WTC11 (cell line): ENCODE data around the gene LRRC4. TPM values are rescaled to one million over a fixed set of nuclear protein-coding genes. Genes with fewer than 3 reads are reported as not detected.

Source experiments
- ATAC-seq: fragments of 200-7000 bp; cut with Tn5 transposase; 2 replicates; pipeline ENCODE4 v1.10.0; 2021; ENCODE audit warnings: mild to moderate bottlenecking, moderate library complexity
- CTCF ChIA-PET: fragments of 300-600 bp; sonication (Branson Sonifier 250); formaldehyde crosslinking; loops from one replicate; lab custom pipeline; 2021; ENCODE audit warnings: antibody characterized with exemption; lab: Charles Lee
- POLR2A ChIA-PET: fragments of 350-600 bp; sonication (Branson Sonifier 250); formaldehyde crosslinking; loops from one replicate; lab custom pipeline; 2021; ENCODE audit warnings: antibody characterized with exemption; lab: Charles Lee
- DNase-seq: peaks from one replicate; pipeline ENCODE4 v3.0.0; 2021; ENCODE audit warnings: low spot score
- H3K27ac Mint-ChIP-seq: 2 replicates; pipeline ENCODE4 v1.8.0; 2021; ENCODE audit warnings: mixed read lengths
- H3K27me3 Mint-ChIP-seq: 2 replicates; pipeline ENCODE4 v1.8.0; 2021; ENCODE audit warnings: low read depth, mild to moderate bottlenecking, moderate library complexity, mixed read lengths
- H3K36me3 Mint-ChIP-seq: 2 replicates; pipeline ENCODE4 v1.8.0; 2021; ENCODE audit warnings: mixed read lengths
- H3K4me1 Mint-ChIP-seq: 2 replicates; pipeline ENCODE4 v1.8.0; 2022; ENCODE audit warnings: mixed read lengths
- H3K4me3 Mint-ChIP-seq: 2 replicates; pipeline ENCODE4 v1.8.0; 2021; ENCODE audit warnings: mild to moderate bottlenecking, moderate library complexity, mixed read lengths
- H3K9me3 Mint-ChIP-seq: 2 replicates; pipeline ENCODE4 v1.8.0; 2021; ENCODE audit warnings: mixed read lengths
- CREB1 ChIP-seq: sonication (generic); formaldehyde crosslinking; IDR thresholded peaks from 2 replicates; pipeline ENCODE4 v1.8.0; 2023; ENCODE audit warnings: mild to moderate bottlenecking, missing genetic modification reagents
- ELF4 ChIP-seq: sonication (generic); formaldehyde crosslinking; IDR thresholded peaks from 2 replicates; pipeline ENCODE4 v1.8.1; 2022; ENCODE audit warnings: low read depth, mild to moderate bottlenecking, moderate library complexity, missing genetic modification reagents
- EMX1 ChIP-seq: fragments of 250-450 bp; sonication (Bioruptor Pico); IDR thresholded peaks from 2 replicates; pipeline ENCODE4 v1.8.0; 2021; ENCODE audit warnings: mild to moderate bottlenecking
- FOXP1 ChIP-seq: sonication (generic); formaldehyde crosslinking; IDR thresholded peaks from 2 replicates; pipeline ENCODE4 v1.8.0; 2022; ENCODE audit warnings: missing genetic modification reagents, mild to moderate bottlenecking, moderate library complexity, borderline replicate concordance
- JAZF1 ChIP-seq: fragments of 250-450 bp; sonication (Bioruptor Pico); IDR thresholded peaks from 2 replicates; pipeline ENCODE4 v1.9.0; 2021; ENCODE audit warnings: moderate library complexity, mild to moderate bottlenecking, inconsistent platforms
- MXD4 ChIP-seq: fragments of 250-450 bp; sonication (Bioruptor Pico); IDR thresholded peaks from 2 replicates; pipeline ENCODE4 v1.8.0; 2021; ENCODE audit warnings: mild to moderate bottlenecking, moderate library complexity, borderline replicate concordance
- NFATC4 ChIP-seq: fragments of 250-450 bp; sonication (Bioruptor Pico); IDR thresholded peaks from 2 replicates; pipeline ENCODE4 v1.9.0; 2021; ENCODE audit warnings: mild to moderate bottlenecking
- SOX15 ChIP-seq: fragments of 250-450 bp; sonication (Bioruptor Pico); IDR thresholded peaks from 2 replicates; pipeline ENCODE4 v1.9.0; 2021; ENCODE audit warnings: mild to moderate bottlenecking
- TP53 ChIP-seq: sonication (generic); formaldehyde crosslinking; IDR thresholded peaks from 2 replicates; pipeline ENCODE4 v1.8.1; 2023; ENCODE audit warnings: mild to moderate bottlenecking, missing genetic modification reagents
- ZNF138 ChIP-seq: sonication (generic); formaldehyde crosslinking; conservative IDR thresholded peaks from 2 replicates; pipeline ENCODE4 v1.8.1; 2022; ENCODE audit warnings: mild to moderate bottlenecking, moderate library complexity, missing genetic modification reagents
- ZNF232 ChIP-seq: sonication (generic); formaldehyde crosslinking; IDR thresholded peaks from 2 replicates; pipeline ENCODE4 v1.8.0; 2022; ENCODE audit warnings: mild to moderate bottlenecking, missing genetic modification reagents
- ZNF317 ChIP-seq: sonication (generic); formaldehyde crosslinking; IDR thresholded peaks from 2 replicates; pipeline ENCODE4 v1.8.1; 2023; ENCODE audit warnings: low read depth, mild to moderate bottlenecking, moderate library complexity, missing genetic modification reagents, borderline replicate concordance
- ZNF671 ChIP-seq: fragments of 250-450 bp; sonication (Bioruptor Pico); IDR thresholded peaks from 2 replicates; pipeline ENCODE4 v1.8.0; 2021; ENCODE audit warnings: mild to moderate bottlenecking
- total RNA-seq: library from RNA; stranded (reverse); gene quantifications from 3 replicates; pipeline ENCODE4 v1.2.3, GENCODE V29; 2021
- TF ChIP-seq, protein P1 (sequence below): sonication (generic); formaldehyde crosslinking; IDR thresholded peaks from 2 replicates; pipeline ENCODE4 v1.8.1; 2023; ENCODE audit warnings: mild to moderate bottlenecking, missing genetic modification reagents
- TF ChIP-seq, protein P2 (sequence below): sonication (generic); formaldehyde crosslinking; IDR thresholded peaks from 2 replicates; pipeline ENCODE4 v1.8.1; 2022; ENCODE audit warnings: missing genetic modification reagents, borderline replicate concordance
- TF ChIP-seq, protein P3 (sequence below): sonication (generic); formaldehyde crosslinking; conservative IDR thresholded peaks from 2 replicates; pipeline ENCODE4 v1.8.1; 2022; ENCODE audit warnings: mild to moderate bottlenecking, missing genetic modification reagents
- TF ChIP-seq, protein P4 (sequence below): fragments of 250-450 bp; sonication (Bioruptor Pico); IDR thresholded peaks from 2 replicates; pipeline ENCODE4 v1.8.0; 2021; ENCODE audit warnings: mild to moderate bottlenecking
- TF ChIP-seq, protein P5 (sequence below): sonication (generic); formaldehyde crosslinking; IDR thresholded peaks from 2 replicates; pipeline ENCODE4 v1.8.1; 2022; ENCODE audit warnings: mild to moderate bottlenecking, moderate library complexity, missing genetic modification reagents
- TF ChIP-seq, protein P6 (sequence below): fragments of 250-450 bp; sonication (Bioruptor Pico); IDR thresholded peaks from 2 replicates; pipeline ENCODE4 v2.1.2; 2022; ENCODE audit warnings: mild to moderate bottlenecking, moderate library complexity
- TF ChIP-seq, protein P7 (sequence below): sonication (generic); formaldehyde crosslinking; IDR thresholded peaks from 2 replicates; pipeline ENCODE4 v1.8.1; 2022; ENCODE audit warnings: mild to moderate bottlenecking, missing genetic modification reagents, moderate library complexity, borderline replicate concordance

The LRRC4 gene
- total RNA-seq, 1 experiment from 2014 or later, result 14.9 TPM

DNA sequence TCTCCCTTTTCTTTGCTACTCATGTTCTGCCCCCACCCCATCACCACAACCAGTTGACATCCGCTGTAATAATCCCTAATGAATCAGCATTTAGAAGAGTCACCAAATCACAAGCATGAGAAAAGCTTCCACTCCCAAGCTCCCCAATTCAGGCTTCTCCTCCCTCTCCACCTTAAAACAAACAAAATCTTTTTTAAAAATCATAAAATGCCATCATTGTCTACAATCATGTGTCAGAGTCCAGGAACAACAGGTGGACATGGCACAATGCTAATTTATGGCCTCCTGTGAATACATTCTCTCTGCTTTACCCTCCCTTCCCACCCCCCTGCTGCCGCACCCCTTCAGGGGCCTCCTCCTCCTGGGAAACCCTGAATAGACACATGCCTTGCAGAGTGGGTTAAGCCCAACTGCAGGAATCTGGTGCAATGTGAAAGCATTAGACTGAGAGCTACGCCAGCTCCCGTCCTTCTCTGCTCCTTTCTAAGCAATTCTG lies 3.7 kb downstream of the LRRC4 start (continued):
- TF ChIP-seq, protein P1, sequence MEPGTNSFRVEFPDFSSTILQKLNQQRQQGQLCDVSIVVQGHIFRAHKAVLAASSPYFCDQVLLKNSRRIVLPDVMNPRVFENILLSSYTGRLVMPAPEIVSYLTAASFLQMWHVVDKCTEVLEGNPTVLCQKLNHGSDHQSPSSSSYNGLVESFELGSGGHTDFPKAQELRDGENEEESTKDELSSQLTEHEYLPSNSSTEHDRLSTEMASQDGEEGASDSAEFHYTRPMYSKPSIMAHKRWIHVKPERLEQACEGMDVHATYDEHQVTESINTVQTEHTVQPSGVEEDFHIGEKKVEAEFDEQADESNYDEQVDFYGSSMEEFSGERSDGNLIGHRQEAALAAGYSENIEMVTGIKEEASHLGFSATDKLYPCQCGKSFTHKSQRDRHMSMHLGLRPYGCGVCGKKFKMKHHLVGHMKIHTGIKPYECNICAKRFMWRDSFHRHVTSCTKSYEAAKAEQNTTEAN (CRISPR knock-in tag), result no peak
- TF ChIP-seq ZNF671 (CRISPR knock-in tag) (no peak), TP53 (no peak), MXD4 (CRISPR knock-in tag) (no peak)
- TF ChIP-seq, all 79 proteins: peak for 0

DNA sequence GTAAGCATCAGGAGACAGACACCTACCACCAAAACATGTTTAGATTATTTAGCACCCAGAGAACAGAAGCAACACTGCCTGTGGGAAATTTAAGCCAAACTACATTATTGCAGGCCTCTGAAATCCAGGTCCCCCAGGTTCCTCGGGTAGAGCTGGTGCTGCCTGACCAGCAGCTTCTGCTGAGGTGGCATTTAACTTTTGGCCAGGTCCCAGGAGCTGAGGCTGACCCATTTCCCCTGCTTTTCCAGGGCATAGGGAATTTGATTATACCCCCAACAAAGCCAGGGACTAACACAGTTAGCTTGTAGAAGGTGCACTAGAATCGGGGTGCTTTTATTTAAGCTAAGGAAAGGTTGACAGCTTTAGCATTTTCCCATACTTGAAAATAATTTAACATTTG lies 4.7 kb downstream of the LRRC4 start:
- POLR2A ChIA-PET, result no interaction called here
- CTCF ChIA-PET, result interaction anchor here (1.5 to 1.8 kb wide), 2 partner anchors 9 to 10 kb away, joined by 3 to 5 read pairs; no protein-coding TSS in a partner anchor
- TF ChIP-seq EMX1 (CRISPR knock-in tag) (no peak), ELF4 (no peak), JAZF1 (CRISPR knock-in tag) (no peak), FOXP1 (no peak)
- TF ChIP-seq, protein P2, sequence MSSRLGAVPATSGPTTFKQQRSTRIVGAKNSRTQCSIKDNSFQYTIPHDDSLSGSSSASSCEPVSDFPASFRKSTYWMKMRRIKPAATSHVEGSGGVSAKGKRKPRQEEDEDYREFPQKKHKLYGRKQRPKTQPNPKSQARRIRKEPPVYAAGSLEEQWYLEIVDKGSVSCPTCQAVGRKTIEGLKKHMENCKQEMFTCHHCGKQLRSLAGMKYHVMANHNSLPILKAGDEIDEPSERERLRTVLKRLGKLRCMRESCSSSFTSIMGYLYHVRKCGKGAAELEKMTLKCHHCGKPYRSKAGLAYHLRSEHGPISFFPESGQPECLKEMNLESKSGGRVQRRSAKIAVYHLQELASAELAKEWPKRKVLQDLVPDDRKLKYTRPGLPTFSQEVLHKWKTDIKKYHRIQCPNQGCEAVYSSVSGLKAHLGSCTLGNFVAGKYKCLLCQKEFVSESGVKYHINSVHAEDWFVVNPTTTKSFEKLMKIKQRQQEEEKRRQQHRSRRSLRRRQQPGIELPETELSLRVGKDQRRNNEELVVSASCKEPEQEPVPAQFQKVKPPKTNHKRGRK (CRISPR knock-in tag), result no peak
- TF ChIP-seq, protein P3, sequence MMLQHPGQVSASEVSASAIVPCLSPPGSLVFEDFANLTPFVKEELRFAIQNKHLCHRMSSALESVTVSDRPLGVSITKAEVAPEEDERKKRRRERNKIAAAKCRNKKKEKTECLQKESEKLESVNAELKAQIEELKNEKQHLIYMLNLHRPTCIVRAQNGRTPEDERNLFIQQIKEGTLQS (CRISPR knock-in tag), result no peak
- TF ChIP-seq, protein P4, sequence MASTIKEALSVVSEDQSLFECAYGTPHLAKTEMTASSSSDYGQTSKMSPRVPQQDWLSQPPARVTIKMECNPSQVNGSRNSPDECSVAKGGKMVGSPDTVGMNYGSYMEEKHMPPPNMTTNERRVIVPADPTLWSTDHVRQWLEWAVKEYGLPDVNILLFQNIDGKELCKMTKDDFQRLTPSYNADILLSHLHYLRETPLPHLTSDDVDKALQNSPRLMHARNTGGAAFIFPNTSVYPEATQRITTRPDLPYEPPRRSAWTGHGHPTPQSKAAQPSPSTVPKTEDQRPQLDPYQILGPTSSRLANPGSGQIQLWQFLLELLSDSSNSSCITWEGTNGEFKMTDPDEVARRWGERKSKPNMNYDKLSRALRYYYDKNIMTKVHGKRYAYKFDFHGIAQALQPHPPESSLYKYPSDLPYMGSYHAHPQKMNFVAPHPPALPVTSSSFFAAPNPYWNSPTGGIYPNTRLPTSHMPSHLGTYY, result no peak
- TF ChIP-seq, protein P5, sequence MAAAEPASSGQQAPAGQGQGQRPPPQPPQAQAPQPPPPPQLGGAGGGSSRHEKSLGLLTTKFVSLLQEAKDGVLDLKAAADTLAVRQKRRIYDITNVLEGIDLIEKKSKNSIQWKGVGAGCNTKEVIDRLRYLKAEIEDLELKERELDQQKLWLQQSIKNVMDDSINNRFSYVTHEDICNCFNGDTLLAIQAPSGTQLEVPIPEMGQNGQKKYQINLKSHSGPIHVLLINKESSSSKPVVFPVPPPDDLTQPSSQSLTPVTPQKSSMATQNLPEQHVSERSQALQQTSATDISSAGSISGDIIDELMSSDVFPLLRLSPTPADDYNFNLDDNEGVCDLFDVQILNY (CRISPR knock-in tag), result no peak
- TF ChIP-seq, protein P6, sequence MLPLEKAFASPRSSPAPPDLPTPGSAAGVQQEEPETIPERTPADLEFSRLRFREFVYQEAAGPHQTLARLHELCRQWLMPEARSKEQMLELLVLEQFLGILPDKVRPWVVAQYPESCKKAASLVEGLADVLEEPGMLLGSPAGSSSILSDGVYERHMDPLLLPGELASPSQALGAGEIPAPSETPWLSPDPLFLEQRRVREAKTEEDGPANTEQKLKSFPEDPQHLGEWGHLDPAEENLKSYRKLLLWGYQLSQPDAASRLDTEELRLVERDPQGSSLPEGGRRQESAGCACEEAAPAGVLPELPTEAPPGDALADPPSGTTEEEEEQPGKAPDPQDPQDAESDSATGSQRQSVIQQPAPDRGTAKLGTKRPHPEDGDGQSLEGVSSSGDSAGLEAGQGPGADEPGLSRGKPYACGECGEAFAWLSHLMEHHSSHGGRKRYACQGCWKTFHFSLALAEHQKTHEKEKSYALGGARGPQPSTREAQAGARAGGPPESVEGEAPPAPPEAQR (CRISPR knock-in tag), result no peak
- DNase-seq (no peak), ATAC-seq (no peak)
- peaks cover 66% of the 10 kb centered on the region for H3K4me1 Mint-ChIP-seq
- peaks cover 12% of the 10 kb centered on the region for H3K36me3 Mint-ChIP-seq
- H3K4me3 Mint-ChIP-seq, result no peak overlapping the region
- H3K27me3 Mint-ChIP-seq, result peaks cover 21% of the 10 kb centered on the region
- H3K9me3 Mint-ChIP-seq, result peaks cover 7% of the 10 kb centered on the region; the same call in 1 of the 2 replicates
- H3K27ac Mint-ChIP-seq, result 0 out of 2 replicates have a peak overlapping the region, but pooled peaks have one; percentile 20

DNA sequence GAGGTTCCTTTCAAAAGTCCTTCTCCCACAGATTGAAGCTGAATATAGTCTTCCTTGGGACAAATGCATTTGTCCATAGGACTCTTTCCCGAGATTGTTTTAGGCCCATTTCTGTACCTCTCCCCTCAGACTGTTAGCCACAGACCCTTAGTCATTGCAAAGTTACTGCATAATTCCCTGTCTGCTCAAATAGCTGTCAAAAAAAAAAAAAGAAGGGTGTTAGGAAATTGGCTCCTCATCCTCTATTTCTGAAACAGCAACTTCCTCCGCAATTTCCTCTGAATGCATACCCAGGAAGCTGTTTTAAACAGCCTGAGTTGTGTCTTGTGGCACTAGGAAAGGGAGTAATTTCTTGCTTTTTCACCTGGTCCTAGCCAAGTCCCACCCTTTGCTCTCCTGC lies 5.4 kb downstream of the LRRC4 start:
- ChIA-PET CTCF (interaction anchor here (0.9 to 1.8 kb wide), 2 partner anchors 10 to 184 kb away, joined by 4 to 5 read pairs; no protein-coding TSS in a partner anchor), POLR2A (no interaction called here)
- ATAC-seq, result no peak
- Mint-ChIP-seq H3K4me3 (no peak overlapping the region), H3K4me1 (peaks cover 73% of the 10 kb centered on the region), H3K27ac (no peak overlapping the region), H3K27me3 (peaks cover 21% of the 10 kb centered on the region), H3K36me3 (peaks cover 13% of the 10 kb centered on the region), H3K9me3 (peaks cover 7% of the 10 kb centered on the region; the same call in 1 of the 2 replicates)
- no peak for TF ChIP-seq ZNF232 (CRISPR knock-in tag)
- no peak for TF ChIP-seq ZNF317
- TF ChIP-seq, protein P7, sequence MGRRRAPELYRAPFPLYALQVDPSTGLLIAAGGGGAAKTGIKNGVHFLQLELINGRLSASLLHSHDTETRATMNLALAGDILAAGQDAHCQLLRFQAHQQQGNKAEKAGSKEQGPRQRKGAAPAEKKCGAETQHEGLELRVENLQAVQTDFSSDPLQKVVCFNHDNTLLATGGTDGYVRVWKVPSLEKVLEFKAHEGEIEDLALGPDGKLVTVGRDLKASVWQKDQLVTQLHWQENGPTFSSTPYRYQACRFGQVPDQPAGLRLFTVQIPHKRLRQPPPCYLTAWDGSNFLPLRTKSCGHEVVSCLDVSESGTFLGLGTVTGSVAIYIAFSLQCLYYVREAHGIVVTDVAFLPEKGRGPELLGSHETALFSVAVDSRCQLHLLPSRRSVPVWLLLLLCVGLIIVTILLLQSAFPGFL (CRISPR knock-in tag), result no peak
- TF ChIP-seq ZNF138 (CRISPR knock-in tag), result no peak
- no peak for TF ChIP-seq SOX15 (CRISPR knock-in tag)
- TF ChIP-seq NFATC4 (CRISPR knock-in tag), result no peak
- no peak for TF ChIP-seq CREB1
- no peak for DNase-seq
